Measurements from ENCODE around the gene ASXL3.

DNA sequence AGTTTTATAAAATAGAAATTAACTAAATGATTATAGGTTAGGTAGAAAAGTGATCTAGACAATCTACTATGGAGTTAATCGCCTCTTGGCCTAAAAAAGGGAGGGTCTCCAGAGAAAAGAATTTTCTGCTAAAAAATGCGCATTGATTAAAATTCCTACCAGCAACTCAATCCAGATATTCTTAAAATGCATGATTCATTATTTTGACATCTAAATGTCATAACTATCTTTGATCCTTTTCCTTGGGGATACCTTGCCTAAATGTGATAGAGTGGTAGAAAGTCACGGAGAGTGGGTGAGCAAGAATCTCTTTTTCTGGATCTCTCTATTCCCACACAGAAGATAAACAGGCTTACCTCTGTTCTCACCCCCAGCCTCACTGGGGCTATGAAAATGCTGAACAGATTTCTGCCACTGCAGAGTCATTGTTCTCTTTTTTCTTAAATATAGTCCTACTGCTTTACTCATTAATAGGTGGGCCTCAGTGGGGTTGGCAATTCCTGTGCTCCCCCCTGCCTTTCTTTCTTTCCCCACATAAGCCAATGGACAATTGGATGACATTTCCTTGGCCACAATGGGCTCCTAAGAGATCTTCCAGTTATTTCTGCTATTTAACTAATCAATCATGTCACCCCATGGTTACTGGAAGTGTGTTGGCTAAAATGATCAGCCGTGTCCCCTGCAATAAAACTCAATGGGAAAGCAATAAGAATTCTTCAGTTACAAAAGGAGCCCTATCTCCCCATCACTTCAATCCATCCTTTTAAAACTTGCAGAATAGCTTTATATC lies 5.8 kb upstream of the ASXL3 start:
- TF ChIP-seq, protein P1, sequence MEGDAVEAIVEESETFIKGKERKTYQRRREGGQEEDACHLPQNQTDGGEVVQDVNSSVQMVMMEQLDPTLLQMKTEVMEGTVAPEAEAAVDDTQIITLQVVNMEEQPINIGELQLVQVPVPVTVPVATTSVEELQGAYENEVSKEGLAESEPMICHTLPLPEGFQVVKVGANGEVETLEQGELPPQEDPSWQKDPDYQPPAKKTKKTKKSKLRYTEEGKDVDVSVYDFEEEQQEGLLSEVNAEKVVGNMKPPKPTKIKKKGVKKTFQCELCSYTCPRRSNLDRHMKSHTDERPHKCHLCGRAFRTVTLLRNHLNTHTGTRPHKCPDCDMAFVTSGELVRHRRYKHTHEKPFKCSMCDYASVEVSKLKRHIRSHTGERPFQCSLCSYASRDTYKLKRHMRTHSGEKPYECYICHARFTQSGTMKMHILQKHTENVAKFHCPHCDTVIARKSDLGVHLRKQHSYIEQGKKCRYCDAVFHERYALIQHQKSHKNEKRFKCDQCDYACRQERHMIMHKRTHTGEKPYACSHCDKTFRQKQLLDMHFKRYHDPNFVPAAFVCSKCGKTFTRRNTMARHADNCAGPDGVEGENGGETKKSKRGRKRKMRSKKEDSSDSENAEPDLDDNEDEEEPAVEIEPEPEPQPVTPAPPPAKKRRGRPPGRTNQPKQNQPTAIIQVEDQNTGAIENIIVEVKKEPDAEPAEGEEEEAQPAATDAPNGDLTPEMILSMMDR (IDR thresholded peaks at IDR 0.05; ENCODE audit: low read depth, low read length, missing input control) = no peak
- TF ChIP-seq TAF1 (conservative IDR thresholded peaks at IDR 0.05) = no peak

All from liver (tissue), 3 donors.